NB4 (cell line): ENCODE measurements around the gene PRKG1.

Experiments used
- DNase-seq: peaks from one replicate; pipeline ENCODE4 v3.0.0; 2010; ENCODE audit warnings: low read depth
- H3K4me3 ChIP-seq: one replicate; pipeline ENCODE4 v1.5.1; 2011; ENCODE audit warnings: mild to moderate bottlenecking, low read depth, low read length, moderate library complexity
- MYC ChIP-seq: IDR thresholded peaks from 2 replicates; pipeline ENCODE4 v1.6.1; 2011; ENCODE audit warnings: low read depth, low read length
- POLR2A ChIP-seq: IDR thresholded peaks from 2 replicates; pipeline ENCODE4 v1.6.1; 2011; ENCODE audit warnings: mild to moderate bottlenecking; ENCODE audit not compliant: insufficient read length; ENCODE audit errors: extremely low read depth
- TF ChIP-seq, protein P1 (sequence below): IDR thresholded peaks from one replicate; pipeline ENCODE4 v1.5.1; 2012; ENCODE audit warnings: low read depth, low read length
- TF ChIP-seq, protein P2 (sequence below): IDR thresholded peaks from 2 replicates; pipeline ENCODE4 v1.6.1; 2011; ENCODE audit warnings: low read depth, low read length

Gene PRKG1

DNA sequence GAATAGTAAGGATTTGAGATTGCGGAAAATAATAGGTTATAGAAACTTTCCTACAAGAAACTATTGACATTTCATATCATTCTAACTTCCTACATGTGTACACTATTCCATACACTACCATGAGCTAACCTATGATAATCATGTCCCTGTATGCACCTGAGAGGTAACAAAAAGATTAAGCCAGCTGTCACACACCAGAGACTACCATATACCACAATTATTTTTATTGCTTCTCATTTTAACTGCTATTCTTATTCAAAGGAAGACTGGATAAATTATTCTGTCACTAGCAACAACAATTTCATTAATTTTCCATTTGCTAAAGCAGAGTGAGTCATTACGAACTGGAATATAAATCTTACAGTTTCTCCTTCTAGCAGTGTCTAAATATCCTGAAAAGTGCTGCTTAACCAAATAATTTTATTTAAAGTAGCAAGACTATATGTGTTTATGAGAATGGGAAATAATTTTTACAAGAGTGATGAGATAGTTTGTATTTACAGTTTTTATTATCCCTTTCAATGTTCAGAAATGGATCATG is 1004.2 kb downstream of the PRKG1 start:
- no peak overlapping the region for H3K4me3 ChIP-seq
- TF ChIP-seq, protein P1, sequence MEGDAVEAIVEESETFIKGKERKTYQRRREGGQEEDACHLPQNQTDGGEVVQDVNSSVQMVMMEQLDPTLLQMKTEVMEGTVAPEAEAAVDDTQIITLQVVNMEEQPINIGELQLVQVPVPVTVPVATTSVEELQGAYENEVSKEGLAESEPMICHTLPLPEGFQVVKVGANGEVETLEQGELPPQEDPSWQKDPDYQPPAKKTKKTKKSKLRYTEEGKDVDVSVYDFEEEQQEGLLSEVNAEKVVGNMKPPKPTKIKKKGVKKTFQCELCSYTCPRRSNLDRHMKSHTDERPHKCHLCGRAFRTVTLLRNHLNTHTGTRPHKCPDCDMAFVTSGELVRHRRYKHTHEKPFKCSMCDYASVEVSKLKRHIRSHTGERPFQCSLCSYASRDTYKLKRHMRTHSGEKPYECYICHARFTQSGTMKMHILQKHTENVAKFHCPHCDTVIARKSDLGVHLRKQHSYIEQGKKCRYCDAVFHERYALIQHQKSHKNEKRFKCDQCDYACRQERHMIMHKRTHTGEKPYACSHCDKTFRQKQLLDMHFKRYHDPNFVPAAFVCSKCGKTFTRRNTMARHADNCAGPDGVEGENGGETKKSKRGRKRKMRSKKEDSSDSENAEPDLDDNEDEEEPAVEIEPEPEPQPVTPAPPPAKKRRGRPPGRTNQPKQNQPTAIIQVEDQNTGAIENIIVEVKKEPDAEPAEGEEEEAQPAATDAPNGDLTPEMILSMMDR = no peak
- TF ChIP-seq MYC = no peak
- TF ChIP-seq, protein P2, sequence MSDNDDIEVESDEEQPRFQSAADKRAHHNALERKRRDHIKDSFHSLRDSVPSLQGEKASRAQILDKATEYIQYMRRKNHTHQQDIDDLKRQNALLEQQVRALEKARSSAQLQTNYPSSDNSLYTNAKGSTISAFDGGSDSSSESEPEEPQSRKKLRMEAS = no peak
- no peak for TF ChIP-seq POLR2A
- DNase-seq = no peak

DNA sequence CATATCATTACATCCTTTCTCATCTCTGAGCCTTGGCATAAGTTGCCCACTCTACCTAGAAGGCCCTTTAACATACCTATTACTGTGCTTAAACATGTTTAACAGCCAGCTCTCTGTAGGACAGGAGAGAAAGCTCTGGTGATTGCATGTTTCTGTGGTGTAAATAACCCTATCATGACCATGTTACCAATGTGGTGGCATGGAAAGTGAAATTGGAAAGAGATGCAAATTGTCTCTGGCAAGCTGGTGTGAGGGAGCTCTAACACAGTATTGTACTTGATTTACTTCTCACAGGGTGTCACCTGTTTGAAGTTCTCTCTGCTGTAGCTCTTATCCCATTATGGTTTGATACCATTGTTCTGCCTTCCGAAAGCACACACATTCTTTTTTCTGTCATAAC is 1008.0 kb downstream of the PRKG1 start:
- TF ChIP-seq POLR2A = no peak
- TF ChIP-seq, protein P2 = no peak
- no peak for TF ChIP-seq MYC
- TF ChIP-seq, protein P1 = no peak
- no peak overlapping the region for H3K4me3 ChIP-seq
- DNase-seq = no peak

DNA sequence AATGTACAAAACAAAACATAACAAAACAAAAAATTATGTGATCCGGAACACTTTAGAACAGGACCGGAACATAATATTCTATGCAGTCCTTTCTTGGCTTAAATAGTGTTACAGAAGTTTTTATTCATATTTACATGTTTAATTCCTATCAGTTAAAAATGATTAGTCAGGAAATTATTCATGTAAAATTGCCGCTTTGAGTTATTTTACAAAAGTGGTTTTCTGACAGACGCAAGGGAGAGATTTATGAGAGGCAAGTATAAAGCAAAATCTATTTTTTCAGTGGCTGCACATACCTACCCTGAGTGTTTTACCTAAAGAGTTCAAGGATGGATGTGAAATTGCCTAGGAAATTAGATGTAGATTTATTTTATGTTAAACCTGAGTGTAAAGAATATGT is 1009.1 kb downstream of the PRKG1 start:
- H3K4me3 ChIP-seq = no peak overlapping the region
- no peak for DNase-seq
- TF ChIP-seq, protein P1 = no peak
- TF ChIP-seq, protein P2 = no peak
- TF ChIP-seq POLR2A (no peak), MYC (no peak)

DNA sequence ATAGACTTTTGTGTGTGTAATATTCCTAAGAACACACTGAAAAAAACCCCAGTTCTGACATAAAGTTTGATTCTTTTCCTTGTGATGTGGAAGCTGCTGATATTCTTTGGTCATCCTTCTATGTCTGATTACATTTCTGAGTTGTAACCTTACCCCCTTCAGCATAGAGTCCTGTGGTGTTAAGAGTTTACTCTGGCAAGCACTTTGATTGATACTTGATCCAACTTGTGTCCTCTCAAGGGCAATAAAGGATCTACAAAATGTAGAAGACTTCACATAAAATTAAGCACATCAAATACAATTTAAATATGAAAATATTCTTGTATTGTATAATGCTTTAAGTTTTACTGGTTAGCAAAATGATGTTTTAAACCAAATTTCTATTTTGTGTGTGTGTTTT is 1018.1 kb downstream of the PRKG1 start:
- no peak for DNase-seq
- H3K4me3 ChIP-seq = no peak overlapping the region
- TF ChIP-seq MYC = no peak
- TF ChIP-seq, protein P1 = no peak
- TF ChIP-seq POLR2A = no peak
- TF ChIP-seq, protein P2 = no peak

DNA sequence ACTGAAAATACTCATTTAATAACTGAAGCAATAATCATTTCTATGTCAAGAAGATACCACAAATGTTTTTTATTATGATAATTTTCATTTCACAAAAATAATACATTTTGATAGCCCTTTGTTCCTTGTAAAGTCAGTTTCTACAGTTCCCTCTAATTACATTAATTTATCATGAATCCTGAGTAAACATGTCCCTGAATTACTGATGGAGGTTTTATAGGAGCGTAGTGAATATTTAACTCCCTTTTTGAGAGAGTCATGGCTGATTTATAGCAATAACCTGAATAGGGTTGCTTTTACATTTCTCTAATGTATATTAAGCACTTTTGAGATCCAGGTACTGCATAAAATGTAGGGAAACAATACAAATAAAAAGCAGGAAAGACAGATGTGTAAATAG is 1023.8 kb downstream of the PRKG1 start:
- TF ChIP-seq, protein P1 = no peak
- TF ChIP-seq MYC (no peak), POLR2A (no peak)
- TF ChIP-seq, protein P2 = no peak
- H3K4me3 ChIP-seq = no peak overlapping the region
- DNase-seq = no peak
